DMS53 treated with DMSO at 0.1 percent for 48 hours (cell line): Measurements from ENCODE around the gene ZNF503.
A peak's percentile ranks its signal among the peaks of the same experiment; 100 is the strongest.

Experiments
- DNase-seq: peaks from one replicate; lab custom pipeline; 2025; ENCODE audit not compliant: unreplicated experiment; lab: John Stamatoyannopoulos, UW

Gene ZNF503

DNA sequence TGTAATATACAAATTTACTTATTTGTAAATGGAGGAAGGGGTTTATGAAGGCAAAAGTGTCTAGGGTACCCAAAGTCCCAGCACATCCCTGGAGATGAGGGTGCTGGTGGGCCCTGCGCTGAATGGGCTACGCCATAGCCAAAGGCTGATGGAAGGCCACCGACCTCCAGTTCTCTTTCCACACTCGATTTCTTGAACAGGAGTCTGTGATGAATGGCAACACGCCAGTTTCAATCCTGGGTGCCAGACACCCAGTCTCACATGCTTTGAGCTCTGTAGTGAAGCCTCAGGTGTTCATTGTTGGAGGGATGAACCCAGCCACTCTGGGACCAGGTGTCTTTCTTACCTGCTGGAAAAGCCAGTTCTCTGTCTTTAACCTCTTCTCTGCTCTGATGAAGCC lies 30.6 kb upstream of the ZNF503 start:
- no peak for DNase-seq

DNA sequence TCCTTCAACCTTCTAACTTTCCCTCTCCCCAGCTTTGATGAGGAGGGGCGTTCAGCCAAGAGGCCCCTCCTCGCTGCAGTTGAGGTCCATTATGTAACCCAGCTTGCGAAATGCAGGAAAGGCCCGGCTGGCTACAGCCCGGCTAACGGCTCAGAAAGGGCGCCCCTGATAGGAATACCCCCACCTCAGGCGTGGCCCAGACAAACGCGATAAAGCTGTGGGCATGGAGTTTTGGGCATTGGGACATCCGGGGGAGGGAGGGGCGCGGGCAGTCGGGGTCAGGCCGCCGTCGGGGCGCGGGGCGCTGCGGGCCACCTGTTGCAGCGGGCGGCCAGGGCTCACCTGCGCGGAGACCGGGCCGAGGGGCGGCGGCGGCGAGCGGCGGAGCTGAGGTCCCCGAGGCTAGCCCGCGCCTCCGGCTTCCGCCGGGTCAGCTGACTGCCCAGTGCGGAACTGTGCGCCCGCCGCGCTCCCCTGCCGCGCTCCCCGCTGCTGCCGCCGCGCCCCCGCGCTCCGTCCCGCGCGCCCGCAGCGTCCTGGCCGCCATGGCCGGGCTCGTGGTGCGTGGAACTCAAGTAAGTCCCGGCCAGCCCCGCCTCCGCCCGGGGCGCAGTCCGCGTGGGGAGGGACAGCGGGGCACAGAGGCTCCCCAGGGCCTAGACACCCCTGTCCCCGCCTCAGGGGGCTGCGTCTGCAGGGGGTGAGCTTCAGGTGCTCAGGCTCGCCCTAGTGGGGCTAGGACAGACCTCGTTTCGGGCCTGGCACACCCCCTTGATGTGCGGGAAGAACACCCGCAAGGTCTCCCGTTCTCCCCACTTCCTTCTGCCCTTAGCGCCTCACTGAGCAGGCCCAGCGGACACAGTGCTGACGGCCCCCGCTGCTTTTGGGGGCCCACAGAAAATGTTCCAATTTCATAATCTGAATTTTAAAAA lies 29.9 kb upstream of the ZNF503 start, which contains the start of gene LRMDA:
Gene LRMDA, plus strand, starts transcription at position 445 of the 932 bp plus-strand sequence.
- peak; percentile 32 for DNase-seq

DNA sequence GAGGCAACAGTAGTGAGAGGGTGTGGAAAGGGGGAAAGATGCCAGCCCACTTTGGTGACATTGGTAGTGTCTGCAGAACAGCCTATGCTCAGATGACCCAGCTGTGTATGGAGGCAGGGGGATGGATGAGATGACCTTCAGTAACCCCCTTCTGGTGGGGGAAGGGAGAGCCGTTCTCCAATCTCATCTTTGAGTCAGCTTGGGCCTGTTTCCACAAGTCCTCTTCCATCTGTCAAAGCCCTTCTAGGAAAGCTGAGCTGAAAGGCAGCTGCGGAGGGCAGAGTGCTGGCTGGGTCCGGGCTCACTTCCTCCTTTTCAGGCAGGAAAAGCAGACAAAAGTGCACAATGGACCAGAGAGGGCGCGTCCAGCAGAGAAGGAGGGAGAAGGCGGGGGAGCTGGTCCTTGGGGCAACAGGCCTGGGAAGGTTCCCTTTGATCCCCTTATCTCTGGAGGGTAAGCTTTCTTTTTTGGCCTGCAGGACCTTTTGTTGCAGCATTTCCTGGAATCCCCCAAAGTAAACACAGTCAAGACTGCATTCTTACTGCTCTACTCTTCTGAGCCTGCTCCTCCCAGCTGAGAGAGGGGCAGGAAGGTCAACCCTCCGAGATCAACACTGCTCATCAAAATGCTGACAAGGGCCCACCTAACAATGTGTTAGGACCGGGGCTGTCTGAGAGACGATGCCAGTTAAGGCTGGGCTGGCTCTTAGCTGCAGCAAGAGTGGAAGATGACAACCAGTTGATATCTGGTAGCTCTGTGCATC lies 28.6 kb upstream of the ZNF503 start:
- DNase-seq, result no peak

- DNase-seq, result no peak
These were observed 27.7 kb upstream of the ZNF503 start for GRCh38 chr10:75429159-75429827.

DNA sequence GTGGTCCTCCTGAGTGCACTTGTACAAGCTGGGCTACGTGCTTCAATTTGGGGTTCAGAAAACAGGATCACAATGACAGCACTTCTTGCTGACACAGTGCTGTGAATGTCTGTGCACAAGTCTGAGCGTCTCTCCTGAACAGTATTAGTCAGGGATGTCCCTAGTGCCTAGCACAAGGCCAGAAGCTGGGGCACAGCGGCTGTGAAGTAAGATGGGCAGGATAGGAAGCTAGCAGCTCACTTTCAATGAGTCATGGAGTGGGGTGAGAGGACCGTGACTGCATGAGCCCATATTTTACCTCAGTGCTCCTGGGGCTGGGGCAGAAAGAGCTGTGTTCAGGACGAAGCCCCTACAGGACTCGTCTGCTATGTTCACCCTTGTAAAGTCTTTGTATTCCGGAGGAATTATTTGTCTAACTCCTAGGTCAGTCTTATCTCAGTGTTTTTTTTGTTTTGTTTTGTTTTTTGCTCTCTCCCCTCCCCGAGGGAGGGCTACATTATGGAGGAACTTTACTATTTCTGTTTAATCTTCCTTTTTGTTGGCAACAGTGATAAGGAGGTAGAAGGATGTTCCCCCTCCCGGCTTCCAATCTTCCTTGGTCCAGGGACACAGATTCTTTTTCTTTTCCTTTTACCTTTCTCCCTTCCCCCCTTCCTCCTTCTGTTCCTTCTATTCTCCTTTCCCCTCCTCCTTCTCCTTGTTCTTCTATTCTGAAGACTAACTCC lies 27.0 kb upstream of the ZNF503 start:
- no peak for DNase-seq

- no peak for DNase-seq
These were observed 26.4 kb upstream of the ZNF503 start for GRCh38 chr10:75427951-75428350.

- no peak for DNase-seq
These were observed 25.3 kb upstream of the ZNF503 start for GRCh38 chr10:75426880-75427279.

DNA sequence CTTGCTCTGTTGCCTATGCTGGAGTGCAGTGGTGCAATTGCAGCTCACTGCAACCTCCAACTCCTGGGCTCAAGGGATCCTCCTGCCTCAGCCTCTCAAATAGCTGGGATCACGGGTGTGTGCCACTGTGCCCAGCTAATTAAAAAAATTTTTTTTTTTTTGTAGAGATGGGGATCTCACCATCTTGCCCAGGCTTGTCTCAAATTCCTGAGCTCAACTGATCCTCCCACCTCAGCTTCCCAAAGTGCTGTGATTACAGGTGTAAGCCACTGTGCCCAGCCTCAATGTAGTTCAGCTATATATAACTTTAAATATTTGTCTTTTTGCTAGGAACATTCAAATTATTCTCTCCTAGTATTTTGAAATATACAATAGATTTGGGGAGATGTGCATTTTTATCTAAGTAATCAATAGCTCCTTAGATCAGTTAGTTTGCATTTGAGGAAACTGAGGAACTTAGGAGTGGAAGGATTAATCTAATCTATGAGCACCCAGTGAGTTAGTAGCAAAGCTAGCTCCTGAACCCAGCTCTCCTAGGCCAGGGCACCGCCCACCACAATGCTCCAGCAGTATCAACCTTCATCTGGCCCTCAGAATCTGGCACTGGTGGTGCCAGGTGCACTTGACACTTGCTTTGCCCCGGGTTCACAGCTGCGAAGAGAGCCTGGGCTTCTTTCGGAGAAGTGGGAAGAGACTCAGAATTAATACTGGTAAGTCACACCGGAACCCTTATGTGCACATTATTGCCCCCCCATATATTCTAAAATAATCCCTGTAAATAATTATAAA lies 23.9 kb upstream of the ZNF503 start:
- no peak for DNase-seq

- DNase-seq, result no peak
These were observed 23.0 kb upstream of the ZNF503 start for GRCh38 chr10:75424571-75424970.

DNA sequence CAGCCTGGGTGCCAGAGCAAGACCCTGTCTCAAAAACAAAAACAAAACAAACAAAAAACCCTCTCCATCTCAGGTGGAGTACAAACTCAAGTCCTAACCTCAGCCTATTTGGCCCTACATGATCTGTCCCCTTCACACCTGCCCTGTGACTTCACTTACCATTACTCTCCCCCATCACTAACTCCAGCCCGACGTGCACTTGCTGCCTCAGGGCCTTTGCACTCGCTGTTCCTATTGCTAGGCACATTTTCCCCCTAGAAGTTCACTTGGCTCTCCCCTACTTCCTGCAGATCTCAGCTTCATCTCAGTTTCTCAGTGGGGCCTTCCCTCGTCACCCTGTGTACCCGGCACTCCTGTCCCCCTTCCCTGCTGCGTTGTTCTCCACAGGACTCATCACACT lies 21.3 kb upstream of the ZNF503 start:
- no peak for DNase-seq

GRCh38 chr10:75418712-75419111 lies 17.1 kb upstream of the ZNF503 start:
- no peak for DNase-seq

- peak; percentile 24 for DNase-seq
These were observed 16.7 kb upstream of the ZNF503 start for GRCh38 chr10:75418293-75418692.

GRCh38 chr10:75417522-75417927 lies 16.0 kb upstream of the ZNF503 start:
- DNase-seq, result peak; percentile 79

DNA sequence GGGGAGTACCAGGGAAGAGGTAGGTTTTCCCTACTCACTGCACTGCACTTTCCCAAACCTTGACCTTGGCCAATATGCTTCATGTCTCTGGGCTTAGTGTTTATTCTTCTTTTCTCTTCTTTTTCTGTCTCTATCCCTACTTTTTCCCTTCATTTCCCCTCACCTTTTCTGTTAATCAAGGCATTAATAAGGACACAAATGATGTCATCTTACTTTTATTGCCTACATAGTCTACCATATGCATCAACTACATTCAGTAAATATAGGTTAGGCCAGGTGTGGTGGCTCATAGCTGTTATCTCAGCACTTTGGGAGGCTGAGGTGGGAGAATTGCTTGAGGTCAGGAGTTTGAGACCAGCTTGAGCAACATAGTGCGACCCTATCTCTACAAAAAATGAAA lies 13.0 kb upstream of the ZNF503 start:
- no peak for DNase-seq

DNA sequence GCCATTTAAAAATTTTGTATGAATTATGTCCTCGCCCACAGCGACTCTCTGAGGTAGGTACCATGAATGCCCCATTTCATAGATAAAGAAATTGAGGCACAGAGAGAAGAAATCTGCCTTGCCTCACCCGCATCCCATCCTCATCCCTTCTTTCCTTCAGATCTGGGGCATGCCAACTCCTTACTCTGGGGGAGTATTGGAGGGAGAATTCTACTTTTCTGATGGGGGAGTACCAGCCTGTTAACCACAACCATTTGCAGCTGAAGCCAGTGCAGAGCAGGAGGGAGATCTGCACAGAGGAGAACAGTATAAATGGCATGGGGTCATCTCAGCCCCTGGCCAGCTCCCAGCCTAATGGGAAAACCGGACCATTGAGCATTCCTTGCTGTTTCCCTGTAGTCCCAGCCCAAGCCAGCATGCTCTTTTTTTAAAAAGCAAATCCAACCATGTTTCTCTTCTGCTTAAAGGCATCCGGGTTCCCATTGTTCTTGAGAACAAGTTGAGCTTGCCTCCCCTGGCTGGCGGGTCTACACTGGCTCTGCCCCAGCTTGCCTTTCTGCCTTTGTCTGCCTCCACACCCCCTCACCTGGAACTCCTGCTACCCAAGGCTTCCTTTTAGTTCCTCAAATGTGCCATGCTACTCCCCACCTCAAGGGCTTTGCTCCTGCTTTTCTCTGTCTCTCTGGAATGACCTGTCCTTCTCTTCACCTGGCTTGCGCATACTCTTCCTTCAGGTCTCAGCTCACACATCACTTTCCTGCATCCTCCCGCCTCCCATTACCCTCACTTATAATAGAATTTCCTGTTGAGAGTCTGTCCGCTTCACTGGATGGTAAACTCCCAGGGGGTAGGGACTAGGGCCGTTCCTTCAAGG lies 8.8 kb upstream of the ZNF503 start:
- DNase-seq, result no peak

DNA sequence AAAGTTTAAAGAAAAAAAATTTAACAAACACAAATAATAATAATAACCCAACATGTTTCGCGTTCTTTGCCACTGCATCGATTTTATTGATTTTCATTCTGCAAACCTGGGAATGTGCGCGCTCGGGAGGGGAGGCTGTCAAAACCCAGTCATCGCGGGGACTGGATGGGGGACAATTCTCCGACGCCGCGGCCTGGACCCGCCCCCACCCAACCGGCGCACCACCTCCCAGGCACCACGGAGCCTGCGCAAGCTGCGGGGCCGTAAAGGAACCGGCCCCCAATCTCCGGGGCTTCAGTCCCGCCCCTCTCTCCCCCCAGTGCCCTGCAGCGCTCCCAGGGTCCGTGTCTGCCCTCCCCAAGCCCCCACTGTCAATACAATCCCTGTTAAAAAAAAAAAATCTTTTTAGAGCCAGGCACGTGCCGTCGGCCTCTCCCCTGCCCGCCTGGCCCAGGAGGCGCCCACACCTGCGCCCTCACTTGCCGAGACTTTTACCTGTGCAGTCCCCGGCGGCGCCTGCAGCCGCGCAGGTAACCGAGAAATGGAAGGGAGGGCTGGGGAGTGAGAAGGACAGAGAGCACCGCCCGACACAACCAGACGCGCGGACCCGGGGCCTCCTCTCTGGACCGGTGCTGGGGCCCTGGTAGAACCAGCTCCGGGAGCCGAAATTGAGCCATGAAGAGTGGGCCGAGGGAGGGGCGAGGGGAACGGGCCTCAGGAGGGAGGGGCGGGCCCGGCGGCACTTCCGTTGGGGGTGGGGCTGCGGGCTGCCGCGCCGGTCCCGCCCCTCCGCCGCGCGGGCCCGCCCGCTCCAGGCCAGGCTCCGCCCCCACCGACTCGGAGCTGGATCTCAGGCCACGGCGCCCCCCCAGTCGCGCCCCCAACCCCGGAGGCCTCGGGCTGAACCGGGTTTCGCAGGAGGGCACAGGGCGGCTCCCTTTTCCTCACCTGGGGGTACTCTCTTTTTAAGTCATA lies 7.6 kb upstream of the ZNF503 start:
- DNase-seq, result peak; percentile 67

DNA sequence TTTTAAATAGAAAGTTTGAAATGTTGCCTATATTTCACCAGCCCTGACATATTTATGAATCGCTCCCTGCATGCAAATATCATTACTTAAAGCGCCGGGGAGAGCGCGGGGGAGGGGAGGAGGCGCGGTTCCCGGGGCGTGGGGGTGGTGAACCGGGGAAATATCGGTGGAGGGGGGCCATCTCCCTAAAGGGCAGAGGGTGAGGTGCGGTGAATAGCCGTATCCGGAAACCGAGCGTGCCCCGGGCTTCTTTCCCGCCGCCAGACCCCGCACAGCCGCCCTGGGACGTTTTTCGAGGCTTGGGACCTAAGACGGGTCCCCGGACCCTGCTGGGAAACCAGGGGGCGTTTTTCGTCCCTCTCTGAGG lies 6.9 kb upstream of the ZNF503 start:
- DNase-seq, result no peak
